Measurements from ENCODE around the gene SEC61A1. TPM values are rescaled to one million over a fixed set of nuclear protein-coding genes. Genes with fewer than 3 reads are reported as not detected.

The SEC61A1 gene
- total RNA-seq (100 to 1,000 TPM in 1 of 2 donors, 10 to 100 TPM in 1; 80.4 to 295 TPM), polyA plus RNA-seq (100 to 1,000 TPM in 1 of 2 donors, 10 to 100 TPM in 1; 90.8 to 203 TPM)

- DNase-seq (ENCODE audit: low spot score): peak; percentile 94
- Histone ChIP-seq H3K4me3 (ENCODE audit: low read depth in 1 of 3, low read length in 3 of 3) (peak within 1 kb of the TSS; percentile 94 to 99 (median 97)), H3K27ac (ENCODE audit: low read depth in 1 of 2, low read length in 2 of 2) (peak within 1 kb of the TSS; percentile 92 to 94), H3K9ac (ENCODE audit: low read depth in 1 of 2, low read length in 2 of 2) (peak within 1 kb of the TSS; percentile 85 to 95), H3K36me3 (ENCODE audit: control insufficient read depth in 4 of 4, insufficient read depth in 3 of 4, low read depth in 1 of 4, low read length in 3 of 4) (peaks cover 1 to 24% (median 21%) of the 10 kb centered on the region in 4 donors), H3K27me3 (ENCODE audit: control insufficient read depth in 4 of 4, insufficient read depth in 4 of 4, low read length in 3 of 4) (no peaks in the 10 kb centered on the region), H3K9me3 (ENCODE audit: control insufficient read depth in 4 of 4, low read length in 3 of 4) (no peaks in the 10 kb centered on the region), H3K4me1 (ENCODE audit: control insufficient read depth in 4 of 4, insufficient read depth in 4 of 4, low read length in 3 of 4) (peaks cover 5 to 40% (median 32%) of the 10 kb centered on the region in 4 donors)
- WGBS: under 1% methylated on average over 90 of the region's 90 CpGs
- TF ChIP-seq HNF4G (IDR thresholded peaks at IDR 0.05) (no peak), ZBTB33 (IDR thresholded peaks at IDR 0.05) (peak; percentile 97), SP1 (IDR thresholded peaks at IDR 0.05) (no peak), ATF3 (IDR thresholded peaks at IDR 0.05) (no peak), FOXA1 (IDR thresholded peaks at IDR 0.05) (no peak), CTCF (IDR thresholded peaks at IDR 0.05; ENCODE audit: low read depth, low read length, missing input control) (no peak), GABPA (IDR thresholded peaks at IDR 0.05 in 1 of 2, conservative IDR thresholded peaks at IDR 0.05 in 1 of 2) (peak in 1 of 2 donors; percentile 30), NR2F2 (IDR thresholded peaks at IDR 0.05) (no peak)
Observed at GRCh38 chr3:128051837-128052594, at the start of gene SEC61A1. SEC61A1 (plus strand) TSS chr3:128052437; CDS start chr3:128052553, 116 bp downstream.

- H3K36me3 ChIP-seq (ENCODE audit: control insufficient read depth in 4 of 4, insufficient read depth in 3 of 4, low read depth in 1 of 4, low read length in 3 of 4): no peaks in the 10 kb centered on the region
- no peaks in the 10 kb centered on the region for H3K27me3 ChIP-seq (ENCODE audit: control insufficient read depth in 4 of 4, insufficient read depth in 4 of 4, low read length in 3 of 4)
- WGBS: 62% methylated on average over 8 of the region's 8 CpGs
- H3K9ac ChIP-seq (ENCODE audit: low read depth in 1 of 2, low read length in 2 of 2): no peak overlapping the region
- peaks cover 0 to 22% (median 13%) of the 10 kb centered on the region in 4 donors for H3K4me1 ChIP-seq (ENCODE audit: control insufficient read depth in 4 of 4, insufficient read depth in 4 of 4, low read length in 3 of 4)
- no peak for DNase-seq (ENCODE audit: low spot score)
- no peak overlapping the region for H3K4me3 ChIP-seq (ENCODE audit: low read depth in 1 of 3, low read length in 3 of 3)
- H3K9me3 ChIP-seq (ENCODE audit: control insufficient read depth in 4 of 4, low read length in 3 of 4): no peaks in the 10 kb centered on the region
- no peak overlapping the region for H3K27ac ChIP-seq (ENCODE audit: low read depth in 1 of 2, low read length in 2 of 2)
- TF ChIP-seq SP1 (IDR thresholded peaks at IDR 0.05): no peak
- TF ChIP-seq FOXA1 (IDR thresholded peaks at IDR 0.05): no peak
- no peak for TF ChIP-seq ZBTB33 (IDR thresholded peaks at IDR 0.05)
- no peak for TF ChIP-seq YY1 (IDR thresholded peaks at IDR 0.05)
- TF ChIP-seq HNF4A (conservative IDR thresholded peaks at IDR 0.05): no peak
- no peak for TF ChIP-seq HNF4G (IDR thresholded peaks at IDR 0.05)
- TF ChIP-seq EGR1 (IDR thresholded peaks at IDR 0.05; ENCODE audit: low read depth in 2 of 2): no peak
- TF ChIP-seq TAF1 (conservative IDR thresholded peaks at IDR 0.05): no peak
- no peak for TF ChIP-seq CTCF (IDR thresholded peaks at IDR 0.05; ENCODE audit: low read depth, low read length, missing input control)
- no peak for TF ChIP-seq MAX (IDR thresholded peaks at IDR 0.05)
- TF ChIP-seq ATF3 (IDR thresholded peaks at IDR 0.05): no peak
- no peak for TF ChIP-seq REST (IDR thresholded peaks at IDR 0.05)
- no peak for TF ChIP-seq RXRA (IDR thresholded peaks at IDR 0.05)
- TF ChIP-seq FOXA2 (IDR thresholded peaks at IDR 0.05): no peak
- TF ChIP-seq GABPA (IDR thresholded peaks at IDR 0.05 in 1 of 2, conservative IDR thresholded peaks at IDR 0.05 in 1 of 2): no peak
- TF ChIP-seq NR2F2 (IDR thresholded peaks at IDR 0.05): no peak
Observed at GRCh38 chr3:128004661-128005060, 47.6 kb upstream of the SEC61A1 start.
